ENCODE measurements around the gene POLR2F. TPM values are rescaled to one million over a fixed set of nuclear protein-coding genes. Genes with fewer than 3 reads are reported as not detected.

POLR2F gene
- total RNA-seq, 1 experiment from 2014 or later = 107 TPM

GRCh38 chr22:37965940-37966664 lies 12.6 kb downstream of the POLR2F start:
- POLR2A ChIA-PET = no interaction called here
- DNase-seq (ENCODE audit: low read depth, low spot score) (no peak), ATAC-seq (no peak)
- Histone ChIP-seq H3K9me2 (ENCODE audit: insufficient read depth) (no peaks in the 10 kb centered on the region), H4K20me1 (ENCODE audit: insufficient read depth) (peaks cover 11% of the 10 kb centered on the region; the same call in 1 of the 2 replicates), H2AFZ (ENCODE audit: low read depth, low read length, poor library complexity, severe bottlenecking) (no peak overlapping the region), H3K27ac (ENCODE audit: low read depth, low read length) (no peak overlapping the region), H3K79me2 (ENCODE audit: insufficient read depth, low read length) (peaks cover 18% of the 10 kb centered on the region), H3K4me3 (replicated peaks in 1 of 2; ENCODE audit: low read depth in 1 of 2, low read length in 2 of 2) (no peak overlapping the region), H3K27me3 (ENCODE audit: insufficient read depth, low read length) (no peaks in the 10 kb centered on the region), H3K4me1 (ENCODE audit: control insufficient read depth in 1 of 2, insufficient read depth in 2 of 2, low read length in 2 of 2) (peaks cover 0 to 11% of the 10 kb centered on the region in 2 experiments; a peak in 2 of 4 replicates), H3K9me3 (ENCODE audit: control insufficient read depth in 1 of 2, insufficient read depth in 1 of 2, low read depth in 1 of 2, low read length in 2 of 2) (no peaks in the 10 kb centered on the region), H3K36me3 (ENCODE audit: control insufficient read depth in 1 of 2, insufficient read depth in 2 of 2, low read length in 2 of 2) (peaks cover 28 to 39% of the 10 kb centered on the region in 2 experiments; a peak in 3 of 4 replicates), H3K9ac (ENCODE audit: low read length) (no peak overlapping the region), H3K4me2 (ENCODE audit: low read length) (no peak overlapping the region)
- CTCF ChIA-PET = interaction anchor here (1.1 to 2.0 kb wide), 2 partner anchors 12 to 149 kb away, joined by 8 to 14 read pairs; partner anchors contain the start of genes C22orf23 and POLR2F
- TF ChIP-seq SRF (IDR thresholded peaks at IDR 0.05; ENCODE audit: low read depth) (no peak), FOSL1 (IDR thresholded peaks at IDR 0.05; ENCODE audit: low read depth) (no peak), TCF7L2 (IDR thresholded peaks at IDR 0.05; ENCODE audit: borderline replicate concordance, extremely low read depth, insufficient read depth, insufficient read length) (no peak), CEBPB (IDR thresholded peaks at IDR 0.05; ENCODE audit: low read depth) (no peak), RAD21 (IDR thresholded peaks at IDR 0.05; ENCODE audit: low read depth) (no peak), CBX3 (IDR thresholded peaks at IDR 0.05; ENCODE audit: low read depth) (no peak), SP1 (IDR thresholded peaks at IDR 0.05; ENCODE audit: low read depth) (no peak), YY1 (IDR thresholded peaks at IDR 0.05; ENCODE audit: extremely low read depth, insufficient replicate concordance, low read depth, low read length) (no peak), SIN3A (IDR thresholded peaks at IDR 0.05; ENCODE audit: low read depth) (no peak), POLR2AphosphoS5 (IDR thresholded peaks at IDR 0.05; ENCODE audit: low read depth, low read length) (no peak)
- TF ChIP-seq, protein P1, sequence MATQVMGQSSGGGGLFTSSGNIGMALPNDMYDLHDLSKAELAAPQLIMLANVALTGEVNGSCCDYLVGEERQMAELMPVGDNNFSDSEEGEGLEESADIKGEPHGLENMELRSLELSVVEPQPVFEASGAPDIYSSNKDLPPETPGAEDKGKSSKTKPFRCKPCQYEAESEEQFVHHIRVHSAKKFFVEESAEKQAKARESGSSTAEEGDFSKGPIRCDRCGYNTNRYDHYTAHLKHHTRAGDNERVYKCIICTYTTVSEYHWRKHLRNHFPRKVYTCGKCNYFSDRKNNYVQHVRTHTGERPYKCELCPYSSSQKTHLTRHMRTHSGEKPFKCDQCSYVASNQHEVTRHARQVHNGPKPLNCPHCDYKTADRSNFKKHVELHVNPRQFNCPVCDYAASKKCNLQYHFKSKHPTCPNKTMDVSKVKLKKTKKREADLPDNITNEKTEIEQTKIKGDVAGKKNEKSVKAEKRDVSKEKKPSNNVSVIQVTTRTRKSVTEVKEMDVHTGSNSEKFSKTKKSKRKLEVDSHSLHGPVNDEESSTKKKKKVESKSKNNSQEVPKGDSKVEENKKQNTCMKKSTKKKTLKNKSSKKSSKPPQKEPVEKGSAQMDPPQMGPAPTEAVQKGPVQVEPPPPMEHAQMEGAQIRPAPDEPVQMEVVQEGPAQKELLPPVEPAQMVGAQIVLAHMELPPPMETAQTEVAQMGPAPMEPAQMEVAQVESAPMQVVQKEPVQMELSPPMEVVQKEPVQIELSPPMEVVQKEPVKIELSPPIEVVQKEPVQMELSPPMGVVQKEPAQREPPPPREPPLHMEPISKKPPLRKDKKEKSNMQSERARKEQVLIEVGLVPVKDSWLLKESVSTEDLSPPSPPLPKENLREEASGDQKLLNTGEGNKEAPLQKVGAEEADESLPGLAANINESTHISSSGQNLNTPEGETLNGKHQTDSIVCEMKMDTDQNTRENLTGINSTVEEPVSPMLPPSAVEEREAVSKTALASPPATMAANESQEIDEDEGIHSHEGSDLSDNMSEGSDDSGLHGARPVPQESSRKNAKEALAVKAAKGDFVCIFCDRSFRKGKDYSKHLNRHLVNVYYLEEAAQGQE (IDR thresholded peaks at IDR 0.05; ENCODE audit: low read depth) = no peak
- TF ChIP-seq, protein P2, sequence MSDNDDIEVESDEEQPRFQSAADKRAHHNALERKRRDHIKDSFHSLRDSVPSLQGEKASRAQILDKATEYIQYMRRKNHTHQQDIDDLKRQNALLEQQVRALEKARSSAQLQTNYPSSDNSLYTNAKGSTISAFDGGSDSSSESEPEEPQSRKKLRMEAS (IDR thresholded peaks at IDR 0.05) = no peak
- RAD21 ChIA-PET (ENCODE audit: low non-redundant PET in 1 of 2, low total read pairs in 2 of 2, uncharacterized antibody in 2 of 2, unreplicated experiment in 2 of 2) = no interaction called here
- intact Hi-C loops (cut with micrococcal nuclease) = loop anchor here (1.0 to 2.0 kb wide), 3 partner anchors 31 to 149 kb away; no protein-coding TSS in a partner anchor
- no TSS peak for BruUV-seq (replicated peaks)
